HEK293 (cell line): ENCODE results near the gene UBE2J2.

ENCODE experiments used
- HOXA7 ChIP-seq: sonication (generic); formaldehyde crosslinking; IDR thresholded peaks from 2 replicates; pipeline ENCODE4 v1.8.1; 2022; ENCODE audit warnings: missing genetic modification reagents, borderline replicate concordance
- YY1 ChIP-seq: fragments of 450-650 bp; formaldehyde crosslinking; IDR thresholded peaks from 2 replicates; pipeline ENCODE4 v1.5.1; 2018; ENCODE audit warnings: missing biosample characterization, missing genetic modification characterization
- ZBTB20 ChIP-seq: fragments of 450-650 bp; formaldehyde crosslinking; IDR thresholded peaks from 2 replicates; pipeline ENCODE4 v1.5.1; 2016; ENCODE audit warnings: missing biosample characterization, missing genetic modification characterization
- ZBTB7A ChIP-seq: fragments of 450-650 bp; formaldehyde crosslinking; IDR thresholded peaks from 2 replicates; pipeline ENCODE4 v1.5.1; 2016; ENCODE audit warnings: low read depth, missing biosample characterization, missing genetic modification characterization
- ZNF112 ChIP-seq: fragments of 450-650 bp; formaldehyde crosslinking; IDR thresholded peaks from 2 replicates; pipeline ENCODE4 v1.5.0; 2017; ENCODE audit warnings: missing biosample characterization, missing genetic modification characterization
- ZNF530 ChIP-seq: fragments of 450-650 bp; formaldehyde crosslinking; IDR thresholded peaks from 2 replicates; pipeline ENCODE4 v1.5.1; 2016; ENCODE audit warnings: low read depth, missing biosample characterization, missing genetic modification characterization
- ZNF558 ChIP-seq: fragments of 450-650 bp; formaldehyde crosslinking; IDR thresholded peaks from 2 replicates; pipeline ENCODE4 v1.5.1; 2016; ENCODE audit warnings: missing biosample characterization, missing genetic modification characterization
- ZNF623 ChIP-seq: fragments of 450-650 bp; formaldehyde crosslinking; IDR thresholded peaks from 2 replicates; pipeline ENCODE4 v1.5.1; 2016; ENCODE audit warnings: missing biosample characterization, missing genetic modification characterization
- ZSCAN23 ChIP-seq: fragments of 450-650 bp; formaldehyde crosslinking; IDR thresholded peaks from 2 replicates; pipeline ENCODE4 v1.5.1; 2016; ENCODE audit warnings: missing biosample characterization, missing genetic modification characterization
- TF ChIP-seq, protein P1 (sequence below): fragments of 450-650 bp; formaldehyde crosslinking; IDR thresholded peaks from 2 replicates; pipeline ENCODE4 v1.5.1; 2016; ENCODE audit warnings: missing biosample characterization, missing genetic modification characterization
- TF ChIP-seq, protein P2 (sequence below): fragments of 450-650 bp; formaldehyde crosslinking; IDR thresholded peaks from 2 replicates; pipeline ENCODE4 v1.5.1; 2016; ENCODE audit warnings: missing biosample characterization, missing genetic modification characterization, low read depth
- TF ChIP-seq, protein P3 (sequence below): fragments of 450-650 bp; formaldehyde crosslinking; IDR thresholded peaks from 2 replicates; pipeline ENCODE4 v1.5.1; 2016; ENCODE audit warnings: missing biosample characterization, missing genetic modification characterization
- TF ChIP-seq, protein P4 (sequence below): sonication (generic); formaldehyde crosslinking; IDR thresholded peaks from 2 replicates; pipeline ENCODE4 v1.8.1; 2022; ENCODE audit warnings: mild to moderate bottlenecking, moderate library complexity, missing genetic modification reagents

DNA sequence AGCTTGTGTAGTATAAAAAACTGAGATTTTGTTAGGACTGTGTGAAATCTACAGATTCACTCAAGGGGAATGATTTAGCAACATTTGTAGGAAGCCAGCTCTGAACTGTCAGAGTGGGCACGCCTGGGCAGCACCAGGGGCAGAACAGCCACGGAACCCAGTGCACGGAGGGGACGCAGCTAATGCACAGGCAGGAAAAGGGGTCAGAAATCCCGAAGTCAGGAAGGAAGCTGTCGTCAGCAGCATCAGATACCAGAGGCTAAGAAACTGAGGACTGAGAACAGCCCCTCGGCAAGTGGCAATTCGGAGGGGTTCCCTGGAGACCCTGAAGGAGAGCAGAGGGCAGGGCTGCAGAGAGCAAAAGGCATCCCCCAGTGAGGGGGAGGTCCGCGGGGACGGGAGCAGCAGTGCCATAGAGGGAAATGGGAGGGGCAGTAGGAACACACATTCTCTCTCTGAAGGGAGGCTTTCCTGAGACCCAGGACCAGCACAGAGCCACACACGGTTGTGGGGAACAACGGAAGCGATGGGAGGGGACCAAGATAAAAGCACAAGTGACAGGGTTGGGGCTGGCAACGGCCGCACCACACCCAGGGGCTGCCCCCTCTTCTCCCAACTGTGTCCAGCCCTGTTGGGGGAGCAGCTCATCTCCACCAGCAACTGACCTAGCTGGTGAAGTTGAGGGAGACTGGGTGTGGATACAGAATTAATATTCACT, 12.7 kb downstream of the UBE2J2 start:
- no peak for TF ChIP-seq ZNF623 (tag by site-specific recombination)
- TF ChIP-seq, protein P1, sequence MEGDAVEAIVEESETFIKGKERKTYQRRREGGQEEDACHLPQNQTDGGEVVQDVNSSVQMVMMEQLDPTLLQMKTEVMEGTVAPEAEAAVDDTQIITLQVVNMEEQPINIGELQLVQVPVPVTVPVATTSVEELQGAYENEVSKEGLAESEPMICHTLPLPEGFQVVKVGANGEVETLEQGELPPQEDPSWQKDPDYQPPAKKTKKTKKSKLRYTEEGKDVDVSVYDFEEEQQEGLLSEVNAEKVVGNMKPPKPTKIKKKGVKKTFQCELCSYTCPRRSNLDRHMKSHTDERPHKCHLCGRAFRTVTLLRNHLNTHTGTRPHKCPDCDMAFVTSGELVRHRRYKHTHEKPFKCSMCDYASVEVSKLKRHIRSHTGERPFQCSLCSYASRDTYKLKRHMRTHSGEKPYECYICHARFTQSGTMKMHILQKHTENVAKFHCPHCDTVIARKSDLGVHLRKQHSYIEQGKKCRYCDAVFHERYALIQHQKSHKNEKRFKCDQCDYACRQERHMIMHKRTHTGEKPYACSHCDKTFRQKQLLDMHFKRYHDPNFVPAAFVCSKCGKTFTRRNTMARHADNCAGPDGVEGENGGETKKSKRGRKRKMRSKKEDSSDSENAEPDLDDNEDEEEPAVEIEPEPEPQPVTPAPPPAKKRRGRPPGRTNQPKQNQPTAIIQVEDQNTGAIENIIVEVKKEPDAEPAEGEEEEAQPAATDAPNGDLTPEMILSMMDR (tag by site-specific recombination) = no peak
- no peak for TF ChIP-seq ZBTB7A
- TF ChIP-seq HOXA7 (CRISPR knock-in tag) = no peak
- TF ChIP-seq ZBTB20 (tag by site-specific recombination) = no peak
- no peak for TF ChIP-seq ZNF558 (tag by site-specific recombination)
- TF ChIP-seq, protein P2, sequence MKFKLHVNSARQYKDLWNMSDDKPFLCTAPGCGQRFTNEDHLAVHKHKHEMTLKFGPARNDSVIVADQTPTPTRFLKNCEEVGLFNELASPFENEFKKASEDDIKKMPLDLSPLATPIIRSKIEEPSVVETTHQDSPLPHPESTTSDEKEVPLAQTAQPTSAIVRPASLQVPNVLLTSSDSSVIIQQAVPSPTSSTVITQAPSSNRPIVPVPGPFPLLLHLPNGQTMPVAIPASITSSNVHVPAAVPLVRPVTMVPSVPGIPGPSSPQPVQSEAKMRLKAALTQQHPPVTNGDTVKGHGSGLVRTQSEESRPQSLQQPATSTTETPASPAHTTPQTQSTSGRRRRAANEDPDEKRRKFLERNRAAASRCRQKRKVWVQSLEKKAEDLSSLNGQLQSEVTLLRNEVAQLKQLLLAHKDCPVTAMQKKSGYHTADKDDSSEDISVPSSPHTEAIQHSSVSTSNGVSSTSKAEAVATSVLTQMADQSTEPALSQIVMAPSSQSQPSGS = no peak
- no peak for TF ChIP-seq ZNF530 (tag by site-specific recombination)
- no peak for TF ChIP-seq ZSCAN23
- TF ChIP-seq, protein P3, sequence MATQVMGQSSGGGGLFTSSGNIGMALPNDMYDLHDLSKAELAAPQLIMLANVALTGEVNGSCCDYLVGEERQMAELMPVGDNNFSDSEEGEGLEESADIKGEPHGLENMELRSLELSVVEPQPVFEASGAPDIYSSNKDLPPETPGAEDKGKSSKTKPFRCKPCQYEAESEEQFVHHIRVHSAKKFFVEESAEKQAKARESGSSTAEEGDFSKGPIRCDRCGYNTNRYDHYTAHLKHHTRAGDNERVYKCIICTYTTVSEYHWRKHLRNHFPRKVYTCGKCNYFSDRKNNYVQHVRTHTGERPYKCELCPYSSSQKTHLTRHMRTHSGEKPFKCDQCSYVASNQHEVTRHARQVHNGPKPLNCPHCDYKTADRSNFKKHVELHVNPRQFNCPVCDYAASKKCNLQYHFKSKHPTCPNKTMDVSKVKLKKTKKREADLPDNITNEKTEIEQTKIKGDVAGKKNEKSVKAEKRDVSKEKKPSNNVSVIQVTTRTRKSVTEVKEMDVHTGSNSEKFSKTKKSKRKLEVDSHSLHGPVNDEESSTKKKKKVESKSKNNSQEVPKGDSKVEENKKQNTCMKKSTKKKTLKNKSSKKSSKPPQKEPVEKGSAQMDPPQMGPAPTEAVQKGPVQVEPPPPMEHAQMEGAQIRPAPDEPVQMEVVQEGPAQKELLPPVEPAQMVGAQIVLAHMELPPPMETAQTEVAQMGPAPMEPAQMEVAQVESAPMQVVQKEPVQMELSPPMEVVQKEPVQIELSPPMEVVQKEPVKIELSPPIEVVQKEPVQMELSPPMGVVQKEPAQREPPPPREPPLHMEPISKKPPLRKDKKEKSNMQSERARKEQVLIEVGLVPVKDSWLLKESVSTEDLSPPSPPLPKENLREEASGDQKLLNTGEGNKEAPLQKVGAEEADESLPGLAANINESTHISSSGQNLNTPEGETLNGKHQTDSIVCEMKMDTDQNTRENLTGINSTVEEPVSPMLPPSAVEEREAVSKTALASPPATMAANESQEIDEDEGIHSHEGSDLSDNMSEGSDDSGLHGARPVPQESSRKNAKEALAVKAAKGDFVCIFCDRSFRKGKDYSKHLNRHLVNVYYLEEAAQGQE = no peak
- TF ChIP-seq, protein P4, sequence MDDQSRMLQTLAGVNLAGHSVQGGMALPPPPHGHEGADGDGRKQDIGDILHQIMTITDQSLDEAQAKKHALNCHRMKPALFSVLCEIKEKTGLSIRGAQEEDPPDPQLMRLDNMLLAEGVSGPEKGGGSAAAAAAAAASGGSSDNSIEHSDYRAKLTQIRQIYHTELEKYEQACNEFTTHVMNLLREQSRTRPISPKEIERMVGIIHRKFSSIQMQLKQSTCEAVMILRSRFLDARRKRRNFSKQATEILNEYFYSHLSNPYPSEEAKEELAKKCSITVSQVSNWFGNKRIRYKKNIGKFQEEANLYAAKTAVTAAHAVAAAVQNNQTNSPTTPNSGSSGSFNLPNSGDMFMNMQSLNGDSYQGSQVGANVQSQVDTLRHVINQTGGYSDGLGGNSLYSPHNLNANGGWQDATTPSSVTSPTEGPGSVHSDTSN = no peak
- TF ChIP-seq YY1 (tag by site-specific recombination) = no peak
- TF ChIP-seq ZNF112 (tag by site-specific recombination) = no peak
